Stimulated activated CD4-positive, alpha-beta T cell treated with anti-CD3 and anti-CD28 coated beads, TNF-alpha, amount 100 ng/mL, for 4 hours (primary cell): Measurements from ENCODE around the gene HELZ.
"Not testable (repeated sequence)": the region's sequence is repeated elsewhere in the genome, so short reads cannot be mapped to it uniquely, and the experiment has no call there.

Source experiments
- DNase-seq, 3 experiments: peaks; one replicate each; pipeline ENCODE4 v3.0.0-alpha.2; 2020; ENCODE audit warnings: low read depth in 3 of 3

Gene HELZ, protein sequence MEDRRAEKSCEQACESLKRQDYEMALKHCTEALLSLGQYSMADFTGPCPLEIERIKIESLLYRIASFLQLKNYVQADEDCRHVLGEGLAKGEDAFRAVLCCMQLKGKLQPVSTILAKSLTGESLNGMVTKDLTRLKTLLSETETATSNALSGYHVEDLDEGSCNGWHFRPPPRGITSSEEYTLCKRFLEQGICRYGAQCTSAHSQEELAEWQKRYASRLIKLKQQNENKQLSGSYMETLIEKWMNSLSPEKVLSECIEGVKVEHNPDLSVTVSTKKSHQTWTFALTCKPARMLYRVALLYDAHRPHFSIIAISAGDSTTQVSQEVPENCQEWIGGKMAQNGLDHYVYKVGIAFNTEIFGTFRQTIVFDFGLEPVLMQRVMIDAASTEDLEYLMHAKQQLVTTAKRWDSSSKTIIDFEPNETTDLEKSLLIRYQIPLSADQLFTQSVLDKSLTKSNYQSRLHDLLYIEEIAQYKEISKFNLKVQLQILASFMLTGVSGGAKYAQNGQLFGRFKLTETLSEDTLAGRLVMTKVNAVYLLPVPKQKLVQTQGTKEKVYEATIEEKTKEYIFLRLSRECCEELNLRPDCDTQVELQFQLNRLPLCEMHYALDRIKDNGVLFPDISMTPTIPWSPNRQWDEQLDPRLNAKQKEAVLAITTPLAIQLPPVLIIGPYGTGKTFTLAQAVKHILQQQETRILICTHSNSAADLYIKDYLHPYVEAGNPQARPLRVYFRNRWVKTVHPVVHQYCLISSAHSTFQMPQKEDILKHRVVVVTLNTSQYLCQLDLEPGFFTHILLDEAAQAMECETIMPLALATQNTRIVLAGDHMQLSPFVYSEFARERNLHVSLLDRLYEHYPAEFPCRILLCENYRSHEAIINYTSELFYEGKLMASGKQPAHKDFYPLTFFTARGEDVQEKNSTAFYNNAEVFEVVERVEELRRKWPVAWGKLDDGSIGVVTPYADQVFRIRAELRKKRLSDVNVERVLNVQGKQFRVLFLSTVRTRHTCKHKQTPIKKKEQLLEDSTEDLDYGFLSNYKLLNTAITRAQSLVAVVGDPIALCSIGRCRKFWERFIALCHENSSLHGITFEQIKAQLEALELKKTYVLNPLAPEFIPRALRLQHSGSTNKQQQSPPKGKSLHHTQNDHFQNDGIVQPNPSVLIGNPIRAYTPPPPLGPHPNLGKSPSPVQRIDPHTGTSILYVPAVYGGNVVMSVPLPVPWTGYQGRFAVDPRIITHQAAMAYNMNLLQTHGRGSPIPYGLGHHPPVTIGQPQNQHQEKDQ (N-terminal part only)

DNA sequence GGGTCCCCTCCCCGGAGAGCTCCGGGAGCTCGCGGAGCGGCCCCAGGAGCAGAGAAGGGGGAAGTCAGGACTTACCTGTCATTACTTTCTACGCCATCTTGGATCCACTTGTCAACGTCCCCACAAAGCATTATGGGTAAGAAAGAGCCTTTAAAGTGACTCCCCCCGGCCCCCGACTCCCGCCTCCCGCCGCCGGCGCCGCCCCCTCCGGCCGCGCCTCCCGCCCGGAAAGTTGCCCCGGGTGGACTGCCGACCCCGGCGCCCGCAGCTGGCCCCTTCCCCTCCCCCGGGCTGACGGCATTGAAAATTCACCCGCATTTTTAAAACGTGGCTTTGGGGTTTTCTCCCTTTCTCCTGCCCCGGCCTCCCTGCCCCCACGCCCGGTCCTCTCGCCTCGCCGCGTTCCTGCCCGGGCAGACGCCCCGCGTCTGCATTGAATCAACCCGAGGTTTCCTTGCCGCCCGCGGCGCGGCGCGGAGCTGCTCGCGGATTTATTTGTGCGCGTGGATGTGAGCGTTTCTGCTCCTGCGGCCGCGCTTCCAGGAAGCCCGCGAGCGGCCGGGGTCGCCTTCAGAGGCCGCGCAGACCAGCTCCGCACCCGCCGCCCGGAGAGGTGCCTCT is at the start of gene HELZ:
HELZ (minus strand) TSS at position 124 of the 621 bp plus-strand sequence. CDS start 26,392 bp downstream, outside the sequence.
- peak; percentile 52 to 63 (median 54) for DNase-seq

DNA sequence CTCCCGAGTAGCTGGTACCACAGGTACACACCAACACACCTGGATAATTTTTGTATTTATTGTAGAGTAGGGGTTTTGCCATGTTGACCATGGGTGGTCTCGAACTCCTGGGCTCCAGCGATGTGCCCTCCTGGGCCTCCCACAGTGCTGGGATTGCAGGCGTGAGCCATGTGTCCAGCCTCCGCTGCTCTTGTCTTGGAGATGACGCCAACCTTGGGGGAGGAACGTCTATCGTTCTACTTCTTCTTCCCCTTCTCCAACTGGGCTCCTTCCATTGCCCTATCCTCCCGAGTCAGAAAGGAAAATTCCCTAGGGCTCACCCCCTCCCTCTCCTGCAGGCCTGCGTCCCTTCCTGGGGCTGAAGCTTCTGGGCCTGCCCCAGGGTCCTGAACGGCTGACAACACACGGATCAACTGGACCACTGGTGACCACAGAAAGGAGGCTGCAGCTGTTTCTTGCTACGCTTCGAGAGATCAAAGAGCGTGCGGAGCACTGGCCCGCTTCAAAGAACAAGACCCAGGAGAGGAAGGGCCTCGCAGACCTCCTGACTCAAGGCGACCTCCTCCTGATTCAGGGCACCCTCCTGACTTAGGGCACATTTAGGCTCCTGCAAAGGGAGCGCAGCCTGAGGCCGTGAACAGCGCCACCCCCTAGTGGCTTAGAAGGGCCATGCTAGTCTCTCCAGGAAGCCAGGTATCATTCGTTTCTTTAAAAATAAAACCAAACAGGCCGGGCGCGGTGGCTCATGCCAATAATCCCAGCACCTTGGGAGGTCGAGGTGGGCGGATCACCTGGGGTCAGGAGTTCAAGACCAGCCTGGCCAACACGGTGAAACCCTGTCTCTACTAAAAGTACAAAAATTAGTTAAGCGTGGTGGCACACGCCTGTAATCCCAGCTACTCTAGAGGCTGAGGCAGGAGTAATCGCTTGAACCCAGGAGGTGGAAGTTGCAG is 48.5 kb upstream of the HELZ start:
- peak; percentile 32 to 50 (median 33) for DNase-seq

DNA sequence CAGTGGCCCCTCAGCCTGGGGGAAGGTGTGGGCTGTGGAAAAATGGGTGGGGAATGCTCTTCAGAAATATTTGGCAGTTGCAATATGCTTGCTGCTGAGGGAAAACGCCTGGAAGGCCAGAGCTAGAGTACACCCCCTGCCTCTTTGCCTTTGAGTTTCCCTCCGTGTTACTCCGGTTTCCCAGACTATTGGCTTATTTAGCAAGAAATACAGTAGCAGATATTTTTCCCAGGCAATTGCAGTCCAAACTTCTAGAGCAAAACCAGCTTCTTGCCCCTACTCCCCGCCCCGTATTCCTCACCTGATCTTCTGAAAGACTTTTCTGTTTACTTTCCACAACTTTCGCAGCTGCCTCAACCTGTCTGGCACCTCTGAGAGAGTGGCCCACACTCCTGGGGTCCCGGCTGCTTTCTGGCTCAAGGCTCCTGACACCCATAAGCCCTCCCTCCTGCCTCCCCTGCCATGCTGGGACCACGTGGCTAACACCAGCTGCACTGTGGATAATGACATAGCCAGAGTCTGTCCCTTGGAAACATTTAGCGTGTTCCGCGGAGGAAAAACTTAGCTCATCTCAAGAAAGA is 45.8 kb upstream of the HELZ start:
- DNase-seq, result no peak

DNA sequence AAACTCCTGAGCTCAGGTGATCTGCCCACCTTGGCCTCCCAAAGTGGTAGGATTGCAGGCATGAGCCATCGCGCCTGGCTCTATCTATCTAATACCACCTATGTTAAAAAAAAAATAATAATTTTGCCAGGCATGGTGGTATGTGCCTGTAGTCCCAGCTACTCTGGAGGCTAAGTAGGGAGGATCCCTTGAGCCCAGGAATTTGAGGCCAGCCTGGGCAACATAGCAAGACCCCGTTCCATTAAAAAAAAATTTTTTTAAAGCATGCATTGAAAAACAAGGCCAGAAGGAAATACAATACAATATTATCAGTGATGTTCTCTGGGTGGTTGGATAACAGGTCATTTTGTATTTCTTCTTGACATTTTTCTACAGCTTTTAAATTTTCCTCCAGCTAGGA is 45.2 kb upstream of the HELZ start:
- no peak for DNase-seq

DNA sequence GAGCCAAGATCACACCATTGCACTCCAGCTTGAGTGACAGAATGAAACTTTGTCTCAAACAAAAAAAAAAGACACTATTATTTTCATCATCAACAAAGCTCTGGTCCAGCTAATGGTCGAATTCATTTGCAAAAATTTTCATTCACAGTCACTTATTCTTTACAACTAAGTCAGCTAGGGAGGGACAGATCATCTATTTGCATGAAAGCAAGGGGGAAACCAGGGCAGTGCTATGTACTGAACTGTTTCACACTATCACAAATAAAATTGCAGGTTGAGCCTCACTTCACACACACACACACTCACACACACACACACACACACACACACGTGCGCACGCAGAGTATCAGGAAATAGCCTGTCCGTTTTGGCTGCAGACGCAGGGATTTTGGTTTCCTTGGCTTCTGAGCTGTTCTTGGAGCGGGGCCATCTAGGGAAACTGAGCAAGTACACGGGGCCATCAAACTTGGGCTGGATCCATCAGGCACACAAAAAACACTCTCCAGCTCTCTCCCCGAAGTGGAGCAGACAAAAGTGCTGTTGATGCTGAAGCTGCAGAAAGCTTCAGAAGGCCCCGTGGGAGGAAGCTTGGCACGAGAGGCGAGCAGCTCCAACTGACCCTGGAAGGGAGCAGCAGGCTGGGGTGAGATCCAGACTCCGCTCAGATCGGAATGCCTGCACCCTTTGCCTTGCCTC is 44.3 kb upstream of the HELZ start:
- DNase-seq, result no peak

DNA sequence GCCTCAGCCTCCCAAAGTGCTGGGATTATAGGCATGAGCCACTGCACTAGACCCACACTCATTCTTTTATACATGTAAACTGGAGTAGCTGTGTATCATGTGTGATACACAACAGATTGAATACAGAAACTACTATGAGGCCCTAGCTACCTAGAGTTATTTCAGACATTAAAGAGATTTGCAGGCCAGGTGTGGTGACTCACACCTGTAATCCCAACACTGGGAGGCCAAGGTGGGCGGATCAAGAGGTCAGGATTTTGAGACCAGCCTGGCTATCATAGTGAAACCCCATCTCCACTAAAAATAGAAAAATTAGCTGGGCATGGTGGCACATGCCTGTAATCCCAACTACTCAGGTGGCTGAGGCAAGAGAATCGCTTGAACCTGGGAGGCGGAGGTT is 41.8 kb upstream of the HELZ start:
- DNase-seq, result not testable (repeated sequence)

DNA sequence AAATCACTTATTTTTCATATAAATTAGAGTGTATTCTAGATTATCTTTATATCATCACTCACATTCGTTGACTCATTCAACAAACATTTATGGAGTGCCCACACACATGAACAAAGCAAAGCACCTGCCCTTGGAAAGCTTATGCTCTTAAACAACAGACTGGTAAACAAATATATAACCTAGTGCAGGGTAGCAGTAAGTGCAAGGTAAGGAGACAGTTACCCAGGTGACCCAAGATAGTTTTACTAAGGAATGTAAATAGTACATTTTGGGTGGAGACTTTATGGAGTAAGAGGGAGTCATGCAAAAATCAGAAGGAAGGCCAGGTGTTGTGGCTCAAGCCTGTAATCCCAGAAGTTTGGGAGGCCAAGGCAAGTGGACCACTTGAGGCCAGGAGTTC is 40.4 kb upstream of the HELZ start:
- DNase-seq, result no peak

DNA sequence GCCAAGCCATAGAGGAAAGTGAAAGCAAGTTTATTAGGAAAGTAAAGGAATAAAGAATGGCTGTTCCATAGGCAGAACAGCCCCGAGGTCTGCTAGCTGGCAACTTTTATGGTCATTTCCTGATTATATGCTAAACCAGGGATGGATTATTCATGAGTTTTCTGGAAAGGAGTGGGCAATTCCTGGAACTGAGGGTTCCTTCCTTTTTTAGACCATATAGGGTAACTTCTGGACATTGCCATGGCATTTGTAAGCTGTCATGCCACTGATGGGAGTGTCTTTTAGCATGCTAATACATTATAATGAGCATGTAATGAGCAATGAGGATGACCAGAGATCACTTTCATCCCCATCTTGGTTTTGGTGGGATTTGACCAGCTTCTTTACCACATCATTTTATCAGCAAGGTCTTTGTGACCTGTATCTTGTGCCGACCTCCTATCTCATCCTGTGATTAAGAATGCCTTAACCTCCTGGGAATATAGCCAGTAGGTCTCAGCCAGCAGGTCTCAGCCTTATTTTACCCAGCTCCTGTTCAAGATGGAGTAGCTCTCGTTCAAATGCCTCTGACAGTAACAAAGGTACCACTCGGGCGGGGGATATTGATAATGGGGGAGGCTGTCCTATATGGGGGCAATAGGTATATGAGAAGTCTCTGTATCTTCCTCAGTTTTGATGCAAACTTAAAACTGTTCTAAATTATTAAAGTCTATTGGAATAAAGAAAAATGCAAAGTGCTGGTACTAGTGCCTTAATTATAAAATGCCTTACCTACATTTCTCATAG is 38.9 kb upstream of the HELZ start:
- no peak for DNase-seq

DNA sequence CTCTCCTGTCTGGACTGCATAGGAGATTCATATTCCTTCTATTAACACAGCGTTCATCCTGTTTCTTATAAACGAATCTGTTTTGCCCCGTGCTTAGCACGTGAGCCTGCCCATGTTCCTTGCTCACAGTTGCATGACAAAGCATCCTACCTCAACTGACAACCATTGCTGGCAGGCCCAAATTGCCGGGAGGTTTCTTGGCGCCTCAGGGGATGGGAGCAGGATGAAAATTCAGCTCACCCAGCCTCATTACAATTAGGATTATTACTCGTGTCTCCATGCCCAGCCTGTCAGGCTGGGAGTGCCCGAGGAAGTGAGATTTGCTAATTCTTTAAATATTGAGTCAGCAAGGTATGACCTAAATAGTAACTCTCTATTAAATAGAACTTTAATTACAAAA is 36.7 kb upstream of the HELZ start:
- no peak for DNase-seq

DNA sequence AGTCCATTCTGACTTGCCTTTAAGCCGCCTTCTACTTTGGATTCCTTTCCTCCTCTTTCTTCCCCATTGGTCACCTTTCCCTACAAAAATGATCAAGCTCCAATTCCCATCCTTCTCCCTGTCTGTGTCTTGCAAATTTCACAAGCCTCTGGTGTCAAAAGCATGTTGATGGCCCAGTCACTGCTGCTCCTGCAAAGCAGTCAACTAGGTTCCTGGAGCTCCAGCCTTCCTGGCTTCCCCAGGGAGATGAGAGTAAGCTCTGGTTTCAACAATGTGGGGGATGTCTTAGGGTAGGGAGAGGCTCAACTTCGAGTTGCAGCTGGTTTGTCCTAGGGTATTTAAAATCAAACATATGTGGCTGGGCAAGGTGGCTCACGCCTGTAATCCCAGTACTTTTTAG is 36.1 kb upstream of the HELZ start:
- DNase-seq, result no peak

DNA sequence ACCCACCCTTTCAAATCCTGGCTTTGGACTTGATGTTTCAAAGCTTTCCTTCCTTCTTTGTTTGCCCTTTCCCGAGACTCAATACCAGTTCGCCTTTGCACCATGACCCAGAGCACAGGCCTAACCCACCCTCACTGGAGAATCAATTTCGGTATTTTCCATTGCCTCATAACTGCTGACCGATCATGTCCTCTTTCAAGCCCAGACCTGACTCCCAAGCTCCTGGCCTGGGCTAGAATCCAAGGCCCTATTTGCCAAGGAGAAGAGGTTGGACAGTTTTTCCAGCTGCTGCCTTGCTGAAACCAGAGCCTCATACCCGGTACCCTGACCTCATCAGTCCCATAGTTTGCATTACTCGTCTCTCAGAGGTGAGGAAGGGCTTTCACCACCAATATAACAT is 35.3 kb upstream of the HELZ start:
- no peak for DNase-seq

DNA sequence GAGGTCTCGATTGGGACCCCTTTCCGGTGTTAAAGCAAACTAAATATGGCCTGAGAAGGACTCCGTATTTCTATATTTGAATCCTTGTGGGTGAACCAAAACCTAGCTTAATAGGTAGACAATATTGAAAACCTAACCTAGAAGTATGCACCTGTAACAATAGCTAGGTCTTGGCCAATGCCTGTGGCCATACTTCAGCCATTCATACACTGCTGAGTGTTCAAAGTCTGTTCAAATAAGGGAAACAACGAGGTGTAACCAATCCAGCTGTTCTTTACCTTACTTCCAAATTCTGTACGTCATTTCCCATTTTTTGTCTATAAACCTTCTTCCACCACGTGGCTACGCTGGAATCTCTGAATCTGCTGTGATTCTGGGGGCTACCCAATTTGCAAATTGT is 34.1 kb upstream of the HELZ start:
- no peak for DNase-seq

DNA sequence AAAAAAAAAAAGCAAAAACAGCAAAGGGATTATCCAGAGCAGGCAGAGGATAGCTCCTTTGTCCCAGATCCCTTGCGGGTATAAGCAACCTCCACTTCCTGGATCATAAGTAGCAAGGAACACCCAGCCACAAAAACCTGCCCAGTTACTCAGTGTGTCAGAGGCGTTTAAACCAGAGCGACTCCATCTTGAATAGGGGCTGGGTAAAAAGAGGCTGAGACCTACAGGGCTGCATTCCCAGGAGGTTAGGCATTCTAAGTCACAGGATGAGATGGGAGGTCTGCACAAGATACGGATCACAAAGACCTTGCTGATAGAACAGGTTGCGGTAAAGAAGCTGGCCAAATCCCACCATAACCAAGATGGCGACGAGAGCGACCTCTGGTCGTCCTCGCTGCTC is 33.4 kb upstream of the HELZ start:
- no peak for DNase-seq

DNA sequence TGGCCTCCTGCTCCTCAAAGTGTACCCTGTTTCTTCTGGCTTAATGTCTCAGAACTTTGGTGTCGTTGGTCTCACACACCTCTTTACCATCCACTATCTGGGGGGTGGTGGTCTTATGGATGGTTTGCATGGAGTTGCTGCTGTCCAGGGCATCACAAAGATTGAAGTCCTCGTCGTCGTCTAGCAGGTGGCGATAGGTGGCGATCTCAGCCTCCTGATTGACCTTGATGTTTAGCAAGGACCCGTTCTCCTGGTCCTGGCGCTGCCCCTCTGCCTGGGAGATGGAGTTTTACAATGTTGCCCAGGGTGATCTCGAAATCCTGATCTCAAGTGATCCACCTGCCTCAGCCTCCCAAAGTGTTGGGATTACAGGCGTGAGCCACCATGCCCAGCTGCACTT is 31.1 kb upstream of the HELZ start:
- DNase-seq, result no peak

DNA sequence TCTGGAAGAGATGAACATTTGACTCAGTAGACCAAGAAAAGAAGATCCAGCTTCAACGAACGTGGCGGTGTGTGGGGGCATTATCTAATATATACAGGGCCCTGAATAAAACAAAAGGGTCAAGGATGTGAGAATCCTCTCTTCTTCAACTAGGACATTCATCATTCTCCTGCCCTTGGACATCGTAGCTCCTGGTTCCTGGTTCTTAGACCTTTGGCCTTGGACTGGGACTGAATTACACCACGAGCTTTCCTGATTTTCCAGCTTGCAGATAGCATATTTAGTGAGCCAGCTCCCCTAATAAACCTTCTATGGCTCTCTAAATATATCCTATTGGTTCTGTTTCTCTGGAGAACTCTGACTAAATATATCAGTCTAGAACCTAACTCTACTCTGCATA is 29.5 kb upstream of the HELZ start:
- no peak for DNase-seq

DNA sequence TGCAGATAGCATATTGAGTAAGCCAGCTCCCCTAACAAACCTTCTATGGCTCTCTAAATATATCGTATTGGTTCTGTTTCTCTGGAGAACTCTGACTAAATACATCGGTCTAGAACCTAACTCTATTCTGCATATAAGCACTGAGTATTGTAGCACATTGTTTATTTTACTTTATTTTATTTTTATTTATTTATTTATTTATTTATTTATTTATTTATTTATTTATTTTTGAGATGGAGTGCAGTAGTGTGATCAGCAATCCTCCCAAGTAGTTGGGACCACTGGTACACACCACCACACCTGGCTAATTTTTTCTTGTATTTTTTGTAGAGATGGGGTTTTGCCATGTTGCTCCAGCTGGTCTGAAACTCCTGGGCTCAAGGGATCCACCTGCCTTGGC is 28.9 kb upstream of the HELZ start:
- DNase-seq, result no peak

DNA sequence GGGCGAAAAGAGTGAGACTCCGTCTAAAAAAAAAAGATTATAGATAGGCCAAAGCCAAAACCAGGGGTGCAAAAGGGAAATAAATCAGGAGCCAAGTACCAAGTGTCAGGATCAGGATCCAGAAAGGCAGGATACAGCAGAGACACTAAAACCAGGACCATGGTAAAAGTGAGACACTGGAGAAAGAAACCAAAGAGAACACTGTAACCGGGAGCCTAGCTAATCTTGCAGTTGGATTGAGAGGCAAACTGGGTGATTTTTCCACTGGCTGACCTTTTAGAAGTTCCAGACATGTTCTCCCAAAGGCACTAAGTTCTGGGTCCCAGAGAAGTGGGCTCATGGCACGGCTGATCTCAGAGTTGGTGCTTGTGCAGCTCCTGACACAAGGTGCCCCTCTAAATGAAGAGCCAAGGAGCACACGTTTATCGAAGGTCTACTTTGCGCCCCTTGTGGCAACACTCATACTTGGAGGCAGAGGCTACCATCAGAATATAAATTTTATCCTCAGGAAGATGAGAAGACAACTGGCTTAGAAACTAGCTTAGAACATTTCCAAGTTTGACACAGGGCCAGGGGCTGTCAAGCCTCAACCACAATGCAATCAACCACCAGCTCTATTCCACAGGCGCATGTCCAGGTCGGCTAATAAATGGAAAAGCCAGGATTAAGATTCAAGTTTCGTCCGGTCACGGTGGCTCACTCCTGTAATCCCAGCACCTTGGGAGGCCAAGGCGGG is 27.5 kb upstream of the HELZ start:
- DNase-seq, result no peak

DNA sequence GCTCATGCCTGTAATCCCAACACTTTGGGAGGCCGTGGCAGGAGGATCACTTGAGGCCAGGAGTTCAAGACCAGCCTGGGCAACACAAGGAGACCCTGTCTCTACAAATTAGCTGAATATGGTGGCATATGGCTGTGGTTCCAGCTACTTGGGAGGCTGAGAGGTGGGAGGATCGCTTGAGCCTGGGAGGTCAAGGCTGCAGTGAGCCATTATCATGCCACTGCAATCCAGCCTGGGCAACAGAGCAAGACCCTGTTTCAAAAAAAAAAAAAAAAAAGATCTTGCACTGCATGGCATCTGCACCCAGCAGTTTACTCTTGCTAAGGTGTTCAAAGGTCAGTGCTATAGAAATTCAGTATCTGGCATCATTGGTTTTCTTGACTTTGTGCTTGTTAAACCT is 26.2 kb upstream of the HELZ start:
- not testable (repeated sequence) for DNase-seq
